Measurements from ENCODE around the gene CAMK2A. TPM values are rescaled to one million over a fixed set of nuclear protein-coding genes. Genes with fewer than 3 reads are reported as not detected.
"Not testable (repeated sequence)": the region's sequence is repeated elsewhere in the genome, so short reads cannot be mapped to it uniquely, and the experiment has no call there.

The CAMK2A gene
- total and polyA plus RNA-seq, 2 experiments from 2014 or later, result 11.8 to 47.7 TPM

- Histone ChIP-seq H3K9me3 (ENCODE audit: low read depth) (no peaks in the 10 kb centered on the region), H3K27me3 (no peaks in the 10 kb centered on the region), H3K4me1 (ENCODE audit: low read depth) (no peaks in the 10 kb centered on the region), H3K27ac (no peak overlapping the region), H3K4me3 (no peak overlapping the region), H3K36me3 (no peaks in the 10 kb centered on the region)
- TF ChIP-seq CTCF (IDR thresholded peaks at IDR 0.05; ENCODE audit: low read depth, low read length), result no peak
- DNase-seq (ENCODE audit: low read depth in 1 of 2, low spot score in 1 of 2), result no peak
Measured at GRCh38 chr5:150236313-150236712, 53.3 kb downstream of the CAMK2A start.

- no peak overlapping the region for H3K27ac ChIP-seq
- H3K9me3 ChIP-seq (ENCODE audit: low read depth), result no peaks in the 10 kb centered on the region
- no peak for DNase-seq (ENCODE audit: low read depth in 1 of 2, low spot score in 1 of 2)
- no peaks in the 10 kb centered on the region for H3K27me3 ChIP-seq
- no peaks in the 10 kb centered on the region for H3K4me1 ChIP-seq (ENCODE audit: low read depth)
- no peak for TF ChIP-seq CTCF (IDR thresholded peaks at IDR 0.05; ENCODE audit: low read depth, low read length)
- no peaks in the 10 kb centered on the region for H3K36me3 ChIP-seq
- H3K4me3 ChIP-seq, result no peak overlapping the region
Measured at GRCh38 chr5:150235500-150235854, 54.1 kb downstream of the CAMK2A start.

GRCh38 chr5:150234576-150235499 lies 54.7 kb downstream of the CAMK2A start:
- no peaks in the 10 kb centered on the region for H3K27me3 ChIP-seq

GRCh38 chr5:150233706-150234105 lies 55.9 kb downstream of the CAMK2A start:
- H3K27ac ChIP-seq; H3K4me3 ChIP-seq; H3K36me3 ChIP-seq; H3K27me3 ChIP-seq; DNase-seq (ENCODE audit: low read depth in 1 of 2, low spot score in 1 of 2); H3K9me3 ChIP-seq (ENCODE audit: low read depth); H3K4me1 ChIP-seq (ENCODE audit: low read depth): not testable (repeated sequence)

More at GRCh38 chr5:150234576-150235499, 54.7 kb downstream of the CAMK2A start:
- Histone ChIP-seq H3K36me3 (no peaks in the 10 kb centered on the region), H3K27ac (no peak overlapping the region), H3K4me3 (no peak overlapping the region), H3K9me3 (ENCODE audit: low read depth) (no peaks in the 10 kb centered on the region), H3K4me1 (ENCODE audit: low read depth) (no peaks in the 10 kb centered on the region)
- no peak for TF ChIP-seq CTCF (IDR thresholded peaks at IDR 0.05; ENCODE audit: low read depth, low read length)
- peak in 1 of 2 donors; percentile 4 for DNase-seq (ENCODE audit: low read depth in 1 of 2, low spot score in 1 of 2)

GRCh38 chr5:150230842-150231241 lies 58.7 kb downstream of the CAMK2A start:
- Histone ChIP-seq H3K9me3 (ENCODE audit: low read depth) (no peaks in the 10 kb centered on the region), H3K27ac (no peak overlapping the region), H3K4me3 (no peak overlapping the region), H3K4me1 (ENCODE audit: low read depth) (no peaks in the 10 kb centered on the region), H3K36me3 (no peaks in the 10 kb centered on the region), H3K27me3 (no peaks in the 10 kb centered on the region)
- no peak for TF ChIP-seq CTCF (IDR thresholded peaks at IDR 0.05; ENCODE audit: low read depth, low read length)
- DNase-seq (ENCODE audit: low read depth in 1 of 2, low spot score in 1 of 2), result no peak

- Histone ChIP-seq H3K4me1 (ENCODE audit: low read depth) (no peaks in the 10 kb centered on the region), H3K9me3 (ENCODE audit: low read depth) (no peaks in the 10 kb centered on the region), H3K27me3 (no peaks in the 10 kb centered on the region), H3K36me3 (no peaks in the 10 kb centered on the region), H3K4me3 (no peak overlapping the region), H3K27ac (no peak overlapping the region)
- DNase-seq (ENCODE audit: low read depth in 1 of 2, low spot score in 1 of 2), result no peak
- TF ChIP-seq CTCF (IDR thresholded peaks at IDR 0.05; ENCODE audit: low read depth, low read length), result no peak
Measured at GRCh38 chr5:150229571-150229970, 60.0 kb downstream of the CAMK2A start.

Measured in cardiac muscle cell (in vitro differentiated cells and primary cell).